ENCODE measurements around the gene RCN1. TPM values are rescaled to one million over a fixed set of nuclear protein-coding genes. Genes with fewer than 3 reads are reported as not detected.
"Not testable (repeated sequence)": the region's sequence is repeated elsewhere in the genome, so short reads cannot be mapped to it uniquely, and the experiment has no call there.

The RCN1 gene
- total RNA-seq (2014; rRNA removed), result 177 and 231 TPM in 2 replicates
- polyA plus RNA-seq (2012), result 159 TPM

- DNase-seq (ENCODE audit: low read depth), result peak; percentile 83
Measured at GRCh38 chr11:32090545-32091370, at the start of gene RCN1. Gene RCN1 (plus strand): TSS chr11:32091074. CDS start chr11:32091197, 123 bp downstream.

- no peak for DNase-seq (ENCODE audit: low read depth)
Measured at GRCh38 chr11:32043737-32044136, 47.1 kb upstream of the RCN1 start.

GRCh38 chr11:32044158-32044863 is 46.6 kb upstream of the RCN1 start:
- DNase-seq (ENCODE audit: low read depth), result peak; percentile 67

GRCh38 chr11:32045456-32045855 is 45.4 kb upstream of the RCN1 start:
- no peak for DNase-seq (ENCODE audit: low read depth)

GRCh38 chr11:32050264-32050663 is 40.6 kb upstream of the RCN1 start:
- no peak for DNase-seq (ENCODE audit: low read depth)

- peak; percentile 58 for DNase-seq (ENCODE audit: low read depth)
Measured at GRCh38 chr11:32052215-32052614, 38.7 kb upstream of the RCN1 start.

- DNase-seq (ENCODE audit: low read depth), result no peak
Measured at GRCh38 chr11:32053151-32053888, 37.6 kb upstream of the RCN1 start.

GRCh38 chr11:32055861-32056260 is 35.0 kb upstream of the RCN1 start:
- no peak for DNase-seq (ENCODE audit: low read depth)

GRCh38 chr11:32056438-32056837 is 34.4 kb upstream of the RCN1 start:
- peak; percentile 92 for DNase-seq (ENCODE audit: low read depth)

- no peak for DNase-seq (ENCODE audit: low read depth)
Measured at GRCh38 chr11:32059686-32060462, 31.0 kb upstream of the RCN1 start.

- DNase-seq (ENCODE audit: low read depth), result no peak
Measured at GRCh38 chr11:32062540-32062939, 28.3 kb upstream of the RCN1 start.

- DNase-seq (ENCODE audit: low read depth), result not testable (repeated sequence)
Measured at GRCh38 chr11:32063031-32063430, 27.8 kb upstream of the RCN1 start.

- DNase-seq (ENCODE audit: low read depth), result no peak
Measured at GRCh38 chr11:32065865-32066629, 24.8 kb upstream of the RCN1 start.

- peak; percentile 92 for DNase-seq (ENCODE audit: low read depth)
Measured at GRCh38 chr11:32068134-32068870, 22.6 kb upstream of the RCN1 start.

- DNase-seq (ENCODE audit: low read depth), result no peak
Measured at GRCh38 chr11:32069361-32070058, 21.4 kb upstream of the RCN1 start.

GRCh38 chr11:32070692-32071091 is 20.2 kb upstream of the RCN1 start:
- DNase-seq (ENCODE audit: low read depth), result no peak

- DNase-seq (ENCODE audit: low read depth), result peak; percentile 78
Measured at GRCh38 chr11:32071811-32072210, 19.1 kb upstream of the RCN1 start.

- no peak for DNase-seq (ENCODE audit: low read depth)
Measured at GRCh38 chr11:32072872-32073643, 17.8 kb upstream of the RCN1 start.
